Muscle layer of colon (tissue), 2 donors: Measurements from ENCODE around the gene KIF18B.

ENCODE experiments used
- H3K27ac ChIP-seq: one replicate; pipeline ENCODE4 v1.7.0; 2013; ENCODE audit warnings: low read depth, mild to moderate bottlenecking, low read length, moderate library complexity
- H3K27me3 ChIP-seq, 2 donors: one replicate each; pipeline ENCODE4 v1.7.0; 2013; ENCODE audit warnings: low read length in 2 of 2, mild to moderate bottlenecking in 2 of 2; ENCODE audit not compliant: insufficient read depth in 2 of 2, control insufficient read depth in 1 of 2
- H3K36me3 ChIP-seq: one replicate; pipeline ENCODE4 v1.7.0; 2013; ENCODE audit warnings: mild to moderate bottlenecking, low read length; ENCODE audit not compliant: insufficient read depth
- H3K4me1 ChIP-seq: one replicate; pipeline ENCODE4 v1.7.0; 2013; ENCODE audit warnings: mild to moderate bottlenecking, low read length; ENCODE audit not compliant: insufficient read depth
- H3K4me3 ChIP-seq, 2 donors: one replicate each; pipeline ENCODE4 v1.7.0; 2013; ENCODE audit warnings: low read length in 2 of 2, low read depth in 1 of 2, mild to moderate bottlenecking in 1 of 2, moderate library complexity in 1 of 2
- H3K9ac ChIP-seq: one replicate; pipeline ENCODE4 v1.7.0; 2013; ENCODE audit warnings: low read length
- H3K9me3 ChIP-seq: one replicate; pipeline ENCODE4 v1.7.0; 2013; ENCODE audit warnings: mild to moderate bottlenecking, low read length
- donor health status: abdominal sarcoma.
- donor health status: Adenocarcinoma of cecum.

KIF18B gene

DNA sequence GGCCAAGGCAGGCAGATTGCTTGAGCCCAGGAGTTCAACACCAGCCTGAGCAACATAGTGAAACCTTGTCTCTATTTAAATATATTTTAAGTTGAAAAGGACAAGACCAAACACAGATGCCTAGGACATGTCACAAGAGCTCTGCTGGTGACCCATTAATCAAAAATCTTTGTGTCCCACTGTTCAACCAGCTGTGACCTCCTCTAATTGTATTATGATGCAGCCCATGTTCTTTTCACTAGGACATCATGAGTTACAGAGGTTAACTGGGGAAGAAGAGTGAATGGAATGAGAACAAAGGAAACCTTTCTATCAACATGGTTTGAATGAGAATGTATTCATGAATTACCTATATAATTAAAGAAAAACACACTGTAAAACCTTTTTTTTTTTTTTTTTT lies 55.3 kb downstream of the KIF18B start:
- Histone ChIP-seq H3K4me3 (no peak overlapping the region), H3K27ac (no peak overlapping the region), H3K4me1 (no peaks in the 10 kb centered on the region), H3K27me3 (no peaks in the 10 kb centered on the region), H3K9ac (no peak overlapping the region), H3K9me3 (no peaks in the 10 kb centered on the region), H3K36me3 (peaks cover 11% of the 10 kb centered on the region)

DNA sequence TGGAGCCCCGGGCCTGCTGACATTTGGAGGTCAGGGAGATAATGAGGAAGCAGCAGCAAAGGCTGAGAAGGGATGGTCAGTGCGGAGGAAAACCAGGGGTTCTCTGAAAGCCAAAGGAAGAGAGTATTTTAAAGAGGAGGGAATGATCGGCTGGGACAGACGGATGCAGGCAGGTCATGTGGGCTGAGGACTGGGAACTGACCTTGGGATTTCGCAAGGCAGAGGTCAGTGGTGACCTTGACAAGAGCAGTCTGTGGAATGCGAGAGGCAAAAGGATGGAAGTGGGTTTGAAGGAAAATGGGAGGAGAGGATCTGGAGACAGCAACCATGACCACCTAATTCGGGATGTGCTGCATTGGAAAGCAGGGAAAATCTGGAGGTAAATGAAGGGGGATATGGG lies 58.6 kb downstream of the KIF18B start:
- H3K27ac ChIP-seq, result no peak overlapping the region
- no peaks in the 10 kb centered on the region for H3K4me1 ChIP-seq
- peaks cover 23% of the 10 kb centered on the region for H3K36me3 ChIP-seq
- no peaks in the 10 kb centered on the region for H3K9me3 ChIP-seq
- no peak overlapping the region for H3K9ac ChIP-seq
- no peak overlapping the region for H3K4me3 ChIP-seq
- no peaks in the 10 kb centered on the region for H3K27me3 ChIP-seq

DNA sequence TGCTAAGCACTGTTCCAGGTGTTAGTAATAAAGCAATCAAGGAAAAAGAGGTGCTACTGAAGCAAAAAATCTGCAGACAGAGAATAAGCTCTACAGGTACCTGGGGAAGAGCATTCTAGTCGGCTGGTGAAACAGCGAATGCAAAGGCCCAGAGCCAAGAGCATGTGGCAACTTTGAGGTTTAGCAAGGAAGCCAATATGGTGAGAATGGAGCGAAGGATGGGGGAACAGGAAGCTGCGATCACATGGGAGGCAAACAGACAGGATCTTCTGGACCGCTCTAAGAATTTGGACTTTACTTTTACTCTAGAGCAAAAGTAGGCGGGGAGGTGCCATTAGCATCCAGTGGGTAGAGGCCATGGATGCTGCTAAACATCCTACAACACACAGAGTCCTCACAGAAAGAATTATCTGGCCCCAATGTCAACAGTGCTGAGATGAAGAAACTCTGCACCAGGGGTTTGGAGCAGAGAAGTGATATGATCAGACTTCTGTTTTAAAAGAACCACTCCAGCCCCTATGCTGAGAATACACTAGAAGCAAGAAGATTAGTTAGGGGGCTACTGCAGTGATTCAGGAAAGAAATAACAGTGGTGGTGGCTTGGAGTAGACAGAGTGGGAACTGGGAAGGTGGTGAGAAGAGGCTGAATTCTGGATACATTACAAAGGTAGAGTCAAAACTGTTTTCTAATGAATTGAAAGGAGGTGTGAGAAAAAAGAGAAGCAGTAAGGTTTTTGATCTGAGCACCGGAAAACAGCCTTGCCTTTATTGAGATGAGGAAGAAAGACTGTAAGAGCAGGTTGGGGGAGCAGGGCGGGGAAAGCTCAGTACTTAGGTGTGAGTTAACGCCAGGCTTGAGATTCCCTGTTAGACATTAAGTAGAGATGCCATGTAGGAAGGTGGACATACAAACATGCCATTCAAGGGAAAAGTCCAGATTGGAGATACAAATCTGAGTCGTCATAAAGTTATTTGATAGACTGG lies 59.3 kb downstream of the KIF18B start:
- H3K9ac ChIP-seq, result no peak overlapping the region
- H3K36me3 ChIP-seq, result peaks cover 29% of the 10 kb centered on the region
- H3K27ac ChIP-seq, result no peak overlapping the region

DNA sequence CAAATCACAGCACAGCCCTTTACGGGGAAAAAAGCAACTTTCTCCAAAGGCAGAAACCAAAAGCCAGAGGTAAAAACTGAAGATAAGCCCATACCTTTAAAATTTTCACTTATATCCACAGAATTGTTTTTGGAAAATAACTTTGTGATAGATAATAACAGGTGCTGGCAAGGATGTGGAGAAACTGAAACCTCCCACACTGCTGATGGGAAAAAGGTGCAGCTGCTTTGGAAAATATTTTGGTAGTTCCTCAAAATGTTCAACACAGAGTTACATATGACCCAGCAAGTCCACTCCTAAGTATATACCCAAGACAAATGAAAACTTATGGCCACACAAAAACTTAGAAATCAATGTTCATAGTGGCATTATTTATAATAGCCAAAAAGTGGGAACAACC lies 60.6 kb downstream of the KIF18B start:
- Histone ChIP-seq H3K27me3 (no peaks in the 10 kb centered on the region), H3K27ac (no peak overlapping the region), H3K4me3 (no peak overlapping the region), H3K9ac (no peak overlapping the region), H3K36me3 (peaks cover 32% of the 10 kb centered on the region), H3K4me1 (no peaks in the 10 kb centered on the region), H3K9me3 (no peaks in the 10 kb centered on the region)

More for the DNA sequence above, 59.3 kb downstream of the KIF18B start:
- no peaks in the 10 kb centered on the region for H3K27me3 ChIP-seq
- no peaks in the 10 kb centered on the region for H3K4me1 ChIP-seq
- H3K4me3 ChIP-seq, result no peak overlapping the region
- H3K9me3 ChIP-seq, result no peaks in the 10 kb centered on the region

DNA sequence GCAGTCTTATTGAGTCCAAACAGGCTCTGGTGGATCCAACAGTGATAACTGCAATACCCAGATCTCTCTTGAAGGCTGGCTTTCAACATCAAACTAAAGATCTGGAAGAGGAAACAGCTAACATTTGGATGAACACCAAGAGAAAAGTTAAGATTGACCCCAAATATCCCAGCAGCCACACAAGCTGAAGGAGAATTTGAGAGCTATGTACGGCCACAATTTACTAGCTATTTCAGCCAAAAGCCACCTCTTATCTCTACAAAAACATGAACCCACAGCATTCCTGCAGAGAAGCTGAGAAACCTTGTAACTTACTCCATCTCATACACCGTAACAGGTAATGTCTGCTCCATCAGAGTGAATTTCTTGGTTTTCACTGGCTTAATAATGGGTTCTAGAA lies 62.6 kb downstream of the KIF18B start:
- Histone ChIP-seq H3K4me1 (no peaks in the 10 kb centered on the region), H3K9ac (no peak overlapping the region), H3K36me3 (peaks cover 44% of the 10 kb centered on the region), H3K4me3 (no peak overlapping the region), H3K27me3 (no peaks in the 10 kb centered on the region), H3K27ac (no peak overlapping the region), H3K9me3 (no peaks in the 10 kb centered on the region)

DNA sequence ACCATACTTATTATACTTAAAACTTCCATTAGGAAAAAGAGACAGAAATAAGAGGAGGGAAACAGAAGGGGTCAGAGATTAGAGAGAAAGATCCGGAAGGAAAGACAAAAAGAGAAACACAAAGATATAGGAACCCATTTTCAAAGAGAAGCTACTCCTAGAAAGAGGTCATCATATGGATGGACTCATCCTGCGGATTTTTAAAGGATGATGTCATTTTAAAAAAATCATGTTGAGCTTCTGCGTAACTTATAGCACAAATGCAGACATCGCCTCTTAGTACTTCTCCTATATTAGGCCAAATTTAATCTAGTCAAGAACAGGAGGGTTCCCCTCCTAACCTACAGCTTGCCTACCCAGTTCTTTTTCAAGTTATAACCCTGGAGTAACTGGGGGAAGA lies 66.4 kb downstream of the KIF18B start:
- H3K27me3 ChIP-seq, result no peaks in the 10 kb centered on the region
- peaks cover 3% of the 10 kb centered on the region for H3K4me1 ChIP-seq
- no peak overlapping the region for H3K4me3 ChIP-seq
- peaks cover 54% of the 10 kb centered on the region for H3K36me3 ChIP-seq
- no peak overlapping the region for H3K9ac ChIP-seq
- no peak overlapping the region for H3K27ac ChIP-seq
- H3K9me3 ChIP-seq, result no peaks in the 10 kb centered on the region

DNA sequence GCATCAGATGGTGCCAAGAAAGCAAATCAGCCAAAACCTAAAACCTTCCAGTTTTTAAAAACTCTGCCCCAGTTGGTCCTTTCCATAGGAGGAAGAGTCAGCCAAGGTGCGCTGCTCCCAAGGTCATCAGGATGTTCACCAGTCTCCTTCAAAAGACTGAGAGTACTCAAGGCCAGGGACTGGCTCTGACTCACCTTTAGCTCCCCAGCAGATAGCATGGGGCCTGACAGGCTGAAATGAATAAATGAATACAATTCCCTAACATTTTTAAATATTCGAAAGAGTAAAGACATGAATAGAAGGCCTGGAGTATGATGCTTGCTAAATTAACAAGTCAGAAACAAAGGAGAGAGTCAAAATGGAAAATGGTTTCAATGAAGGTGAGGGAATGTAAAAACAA lies 67.5 kb downstream of the KIF18B start:
- Histone ChIP-seq H3K4me1 (peaks cover 3% of the 10 kb centered on the region), H3K36me3 (peaks cover 58% of the 10 kb centered on the region), H3K9ac (no peak overlapping the region), H3K27me3 (no peaks in the 10 kb centered on the region), H3K9me3 (no peaks in the 10 kb centered on the region), H3K27ac (no peak overlapping the region), H3K4me3 (no peak overlapping the region)

DNA sequence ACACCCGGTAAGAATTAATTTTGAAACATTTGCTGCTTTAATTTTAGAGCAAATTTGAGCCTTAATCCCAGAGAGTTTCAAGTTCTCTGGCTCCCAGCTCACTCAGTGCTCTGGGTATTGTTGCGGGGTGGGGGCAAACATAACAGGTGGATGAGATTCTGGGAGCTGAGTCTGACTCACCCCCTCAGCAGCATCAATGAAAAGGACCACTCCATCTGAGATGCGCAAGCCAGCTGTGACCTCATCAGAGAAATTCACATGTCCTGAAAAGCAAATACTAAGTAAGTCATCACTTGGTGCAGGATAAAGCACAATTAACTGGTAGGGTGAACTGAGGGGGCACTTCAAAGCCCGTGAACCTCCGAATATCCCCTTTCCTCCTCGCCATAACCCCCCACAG lies 68.2 kb downstream of the KIF18B start:
- Histone ChIP-seq H3K9ac (no peak overlapping the region), H3K4me3 (no peak overlapping the region), H3K27ac (no peak overlapping the region), H3K4me1 (peaks cover 3% of the 10 kb centered on the region), H3K9me3 (no peaks in the 10 kb centered on the region), H3K36me3 (peaks cover 58% of the 10 kb centered on the region), H3K27me3 (no peaks in the 10 kb centered on the region)

DNA sequence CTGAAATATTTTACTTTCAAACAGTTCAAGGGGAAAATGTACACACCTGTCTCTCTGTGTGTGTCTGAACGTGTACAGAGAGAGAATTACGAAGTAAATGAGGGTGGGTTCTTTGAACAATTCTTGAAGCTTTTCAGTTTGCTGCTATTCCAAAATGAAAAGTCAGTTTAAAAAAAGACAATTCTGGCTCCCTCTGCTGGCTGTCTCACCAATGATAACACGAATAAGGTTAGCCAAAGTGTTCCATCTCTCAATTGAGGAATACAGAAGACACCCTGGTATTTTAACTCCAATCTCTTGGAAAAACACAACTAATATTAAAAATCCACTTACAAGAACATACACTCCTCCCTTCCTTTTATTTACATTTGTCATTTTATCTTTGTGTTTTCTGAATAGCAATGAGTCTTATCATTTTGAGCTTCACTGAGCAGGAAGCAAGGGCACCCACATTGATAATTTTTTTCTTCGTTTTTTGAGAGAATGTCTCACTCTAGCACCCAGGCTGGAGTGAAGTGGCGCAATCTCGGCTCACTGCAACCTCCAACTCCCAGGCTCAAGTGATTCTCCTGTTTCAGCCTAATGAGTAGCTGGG lies 68.8 kb downstream of the KIF18B start:
- no peak overlapping the region for H3K4me3 ChIP-seq
- no peak overlapping the region for H3K27ac ChIP-seq
- H3K9ac ChIP-seq, result no peak overlapping the region
- H3K36me3 ChIP-seq, result peaks cover 61% of the 10 kb centered on the region
- peaks cover 3% of the 10 kb centered on the region for H3K4me1 ChIP-seq
- H3K27me3 ChIP-seq, result no peaks in the 10 kb centered on the region
- no peaks in the 10 kb centered on the region for H3K9me3 ChIP-seq

DNA sequence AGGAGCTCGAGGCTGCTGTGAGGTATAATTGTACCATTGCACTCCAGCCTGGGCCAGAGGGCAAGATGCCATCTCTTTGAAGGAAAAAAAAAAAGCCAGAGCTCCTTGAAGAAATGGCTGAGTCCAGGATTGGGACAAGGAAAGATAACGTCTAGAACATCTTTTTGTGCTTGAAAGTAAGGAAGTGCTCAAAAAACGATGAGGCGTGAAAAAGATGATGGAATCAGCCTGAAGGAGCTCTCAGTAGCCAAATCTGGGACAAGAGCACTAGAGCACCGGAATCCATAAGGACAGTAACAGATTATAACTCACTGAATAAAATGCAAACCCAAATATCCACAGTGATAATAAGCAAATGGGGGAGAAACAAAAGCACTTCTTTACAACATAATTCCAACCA lies 70.5 kb downstream of the KIF18B start:
- no peaks in the 10 kb centered on the region for H3K27me3 ChIP-seq
- H3K4me3 ChIP-seq, result no peak overlapping the region
- no peaks in the 10 kb centered on the region for H3K9me3 ChIP-seq
- peaks cover 49% of the 10 kb centered on the region for H3K36me3 ChIP-seq
- no peak overlapping the region for H3K9ac ChIP-seq
- H3K27ac ChIP-seq, result peak overlapping the region; percentile 1
- H3K4me1 ChIP-seq, result peaks cover 16% of the 10 kb centered on the region

DNA sequence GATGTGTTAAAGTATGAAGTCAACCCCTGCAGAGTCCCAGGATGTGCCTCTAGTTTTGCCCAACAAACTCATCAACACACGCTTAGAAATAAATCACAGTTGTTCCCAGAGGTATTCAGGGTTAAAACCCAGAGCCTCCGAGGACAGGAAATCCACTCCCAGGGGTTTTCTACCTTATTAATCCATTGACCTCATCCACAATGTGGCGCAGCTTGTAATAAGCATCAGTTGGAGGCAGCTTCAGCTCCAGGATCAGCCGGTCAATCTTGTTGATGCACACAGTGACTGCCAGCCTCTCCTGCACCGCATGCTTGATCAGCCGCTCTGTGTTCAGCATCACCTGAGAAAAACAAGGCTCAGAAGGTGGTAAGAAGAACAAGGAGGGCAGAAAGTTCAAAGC lies 71.8 kb downstream of the KIF18B start:
- no peak overlapping the region for H3K4me3 ChIP-seq
- no peaks in the 10 kb centered on the region for H3K27me3 ChIP-seq
- no peak overlapping the region for H3K9ac ChIP-seq
- no peaks in the 10 kb centered on the region for H3K9me3 ChIP-seq
- peaks cover 23% of the 10 kb centered on the region for H3K4me1 ChIP-seq
- no peak overlapping the region for H3K27ac ChIP-seq
- H3K36me3 ChIP-seq, result peaks cover 45% of the 10 kb centered on the region
